Activated naive CD8-positive, alpha-beta T cell treated with anti-CD3 and anti-CD28 coated beads, Interleukin-2, amount 50 U/mL, for 24 hours (primary cell): Measurements from ENCODE around the gene FADD.

Source experiments
- ATAC-seq: fragments of 150-1000 bp; cut with Tn5 transposase; one replicate; pipeline ENCODE4 v1.10.0; 2021
- DNase-seq: peaks from one replicate; pipeline ENCODE4 v3.0.0; 2021
- H3K27ac Mint-ChIP-seq: one replicate; pipeline ENCODE4 v1.8.0; 2021; ENCODE audit warnings: mild to moderate bottlenecking, mixed read lengths
- H3K27me3 Mint-ChIP-seq: one replicate; pipeline ENCODE4 v1.8.0; 2021; ENCODE audit warnings: mixed read lengths
- H3K36me3 Mint-ChIP-seq: one replicate; pipeline ENCODE4 v1.8.0; 2021; ENCODE audit warnings: low read depth, mixed read lengths
- H3K4me1 Mint-ChIP-seq: one replicate; pipeline ENCODE4 v1.8.0; 2021; ENCODE audit warnings: mixed read lengths
- H3K4me3 Mint-ChIP-seq: one replicate; pipeline ENCODE4 v1.8.0; 2021; ENCODE audit warnings: mild to moderate bottlenecking, moderate library complexity, mixed read lengths
- H3K9me3 Mint-ChIP-seq: one replicate; pipeline ENCODE4 v1.8.0; 2021; ENCODE audit warnings: mixed read lengths

FADD gene

DNA sequence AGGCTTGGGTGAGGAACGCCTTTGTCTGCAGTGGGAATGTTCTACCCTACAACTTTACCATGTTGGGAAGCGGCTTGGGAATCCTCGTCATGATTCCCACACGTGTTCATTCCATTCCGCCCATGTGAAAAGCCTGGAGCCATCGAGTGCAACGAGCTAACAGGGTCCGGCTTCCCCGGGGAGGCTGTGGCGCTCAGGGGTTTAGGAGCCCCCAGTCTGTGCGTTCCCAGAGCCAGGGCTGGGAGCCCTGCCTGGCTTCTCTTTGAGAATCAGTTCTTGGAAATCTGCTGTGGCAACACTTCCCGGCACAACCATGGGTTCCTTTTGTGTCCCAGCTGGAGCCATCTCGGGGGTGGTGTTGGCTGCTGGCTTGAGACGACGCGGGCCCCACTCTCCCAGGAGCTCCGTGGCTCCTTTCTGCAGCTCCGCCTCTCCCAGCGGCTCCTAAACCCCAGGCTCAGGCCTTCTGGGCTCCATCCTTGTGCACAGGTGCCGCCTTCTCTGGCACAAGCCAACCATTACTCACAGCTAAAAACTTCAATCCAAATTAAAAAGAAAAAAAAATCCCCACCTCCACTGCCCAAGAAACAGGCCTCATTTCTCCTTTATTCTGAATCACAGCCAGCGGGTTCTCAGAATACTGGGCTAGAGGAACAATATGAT is 48.7 kb downstream of the FADD start:
- H3K27me3 Mint-ChIP-seq: no peaks in the 10 kb centered on the region
- ATAC-seq (no peak), DNase-seq (no peak)
- peaks cover 4% of the 10 kb centered on the region for H3K9me3 Mint-ChIP-seq
- peaks cover 1% of the 10 kb centered on the region for H3K36me3 Mint-ChIP-seq
- no peak overlapping the region for H3K27ac Mint-ChIP-seq
- peaks cover 6% of the 10 kb centered on the region for H3K4me1 Mint-ChIP-seq
- H3K4me3 Mint-ChIP-seq: no peak overlapping the region

DNA sequence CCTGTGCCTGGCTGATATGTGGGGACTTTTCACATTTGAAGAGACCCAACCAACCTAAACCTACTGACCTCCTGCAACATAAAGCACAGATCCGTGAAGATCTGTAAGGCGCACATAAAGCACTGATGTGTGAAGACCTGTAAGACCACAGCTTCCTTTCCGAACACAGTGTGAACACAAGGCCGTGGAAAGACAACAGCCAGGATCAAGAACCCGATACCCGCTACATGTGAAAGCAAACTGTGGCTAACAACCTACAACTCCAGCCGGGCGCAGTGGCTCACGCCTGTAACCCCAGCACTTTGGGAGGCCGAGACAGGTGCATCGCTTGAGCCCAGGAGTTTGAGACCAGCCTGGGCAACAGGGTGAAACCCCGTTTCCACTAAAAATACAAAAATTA is 49.7 kb downstream of the FADD start:
- ATAC-seq: no peak
- Mint-ChIP-seq H3K27ac (no peak overlapping the region), H3K4me1 (no peaks in the 10 kb centered on the region)

DNA sequence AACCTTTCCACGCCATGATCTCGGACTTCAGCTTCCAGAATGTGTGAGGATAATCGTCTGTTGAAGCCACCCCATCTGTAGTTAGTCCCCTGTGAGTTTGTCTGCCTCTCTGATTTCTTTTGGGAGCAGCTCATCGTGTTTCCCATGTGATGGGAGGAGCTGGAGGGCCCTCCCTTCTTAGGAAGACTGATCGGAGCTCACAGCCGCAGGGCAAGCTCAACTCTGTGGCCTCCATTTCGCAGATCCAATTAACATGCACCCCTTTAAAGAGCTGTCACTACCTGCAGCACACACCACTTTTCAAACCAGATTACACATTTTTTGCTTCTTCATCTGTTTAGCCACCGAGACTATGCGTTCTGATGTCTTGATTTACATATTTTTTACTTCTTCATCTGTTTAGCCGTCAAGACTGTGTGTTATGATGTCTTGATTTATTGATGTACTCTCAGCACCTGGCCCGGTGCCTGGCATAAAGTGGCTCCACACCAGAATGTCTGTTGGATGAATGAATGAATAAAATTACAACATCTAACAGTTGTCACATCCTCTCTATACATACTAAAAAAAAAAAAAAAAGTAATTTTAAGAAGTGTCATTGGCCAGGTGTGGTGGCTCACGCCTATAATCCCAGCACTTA is 52.5 kb downstream of the FADD start:
- Mint-ChIP-seq H3K27me3 (no peaks in the 10 kb centered on the region), H3K27ac (no peak overlapping the region), H3K4me3 (no peak overlapping the region), H3K9me3 (no peaks in the 10 kb centered on the region), H3K36me3 (no peaks in the 10 kb centered on the region), H3K4me1 (no peaks in the 10 kb centered on the region)
- DNase-seq (no peak), ATAC-seq (no peak)

More for the DNA sequence above, 49.7 kb downstream of the FADD start:
- H3K36me3 Mint-ChIP-seq: no peaks in the 10 kb centered on the region
- no peaks in the 10 kb centered on the region for H3K9me3 Mint-ChIP-seq
- no peaks in the 10 kb centered on the region for H3K27me3 Mint-ChIP-seq
- no peak for DNase-seq
- no peak overlapping the region for H3K4me3 Mint-ChIP-seq
